GM12878 (cell line): ENCODE measurements around the gene CAMKK1. TPM values are rescaled to one million over a fixed set of nuclear protein-coding genes. Genes with fewer than 3 reads are reported as not detected.

ENCODE experiments used
- ATAC-seq: fragments of 200-7000 bp; cut with Tn5 transposase; 3 replicates; pipeline ENCODE4 v1.9.1; 2020; ENCODE audit warnings: mild to moderate bottlenecking, moderate library complexity
- BruUV-seq: library from RNA; stranded (reverse); fragments of 400-500 nt; replicated peaks from 2 replicates; lab custom pipeline; 2021; lab: Mats Ljungman, UMichigan
- CTCF ChIA-PET: fragments of 300-600 bp; sonication (Branson Sonifier 250); formaldehyde crosslinking; extraction: SDS; loops from one replicate; lab custom pipeline; 2021; ENCODE audit warnings: inconsistent platforms; lab: Yijun Ruan, JAX
- POLR2A ChIA-PET: fragments of 350-600 bp; formaldehyde crosslinking; extraction: SDS; loops from one replicate; lab custom pipeline; 2021; ENCODE audit warnings: inconsistent platforms; lab: Charles Lee
- RAD21 ChIA-PET: fragments of 300-600 bp; sonication (Branson Sonifier 250); formaldehyde crosslinking; loops from one replicate; lab custom pipeline; 2023; ENCODE audit warnings: antibody characterized with exemption; ENCODE audit not compliant: unreplicated experiment; lab: Charles Lee
- SMC1A ChIA-PET: fragments of 300-600 bp; sonication (Branson Sonifier 250); formaldehyde crosslinking; loops from one replicate; lab custom pipeline; 2023; ENCODE audit not compliant: unreplicated experiment, uncharacterized antibody; lab: Charles Lee
- DNase-seq: peaks from one replicate; pipeline ENCODE4 v3.0.0-alpha.2; 2011; ENCODE audit warnings: low read depth, low spot score
- FAIRE-seq: peaks from 3 replicates; lab custom pipeline; 2011; peaks lifted over from hg19 to GRCh38; lab: Jason Lieb, UNC
- H2AFZ ChIP-seq: 2 replicates; pipeline ENCODE4 v1.6.0; 2011; ENCODE audit warnings: low read depth, low read length, control low read depth; ENCODE audit not compliant: control insufficient read depth
- H3K27ac ChIP-seq: 2 replicates; pipeline ENCODE4 v1.5.1; 2011; ENCODE audit warnings: control low read depth; ENCODE audit not compliant: control insufficient read depth, insufficient read depth
- H3K27me3 ChIP-seq, 2 experiments: replicated peaks in 1 of 2; 2 replicates each; pipeline versions ENCODE4 v1.6.0 to v1.6.1; 2011; ENCODE audit warnings: low read length in 1 of 2; ENCODE audit not compliant: control insufficient read depth in 2 of 2, insufficient read depth in 2 of 2
- H3K36me3 ChIP-seq, 2 experiments: 2 replicates each; pipeline ENCODE4 v1.5.1; 2011; ENCODE audit warnings: low read length in 1 of 2; ENCODE audit not compliant: control insufficient read depth in 2 of 2, insufficient read depth in 2 of 2
- H3K4me1 ChIP-seq: 2 replicates; pipeline ENCODE4 v1.6.1; 2011; ENCODE audit warnings: mild to moderate bottlenecking, low read length, moderate library complexity, mixed read lengths; ENCODE audit not compliant: control insufficient read depth, insufficient read depth
- H3K4me2 ChIP-seq: 2 replicates; pipeline ENCODE4 v1.6.0; 2011; ENCODE audit warnings: control low read depth; ENCODE audit not compliant: control insufficient read depth, insufficient read depth
- H3K4me3 ChIP-seq: fragments of 200-600 bp; sonication (generic); 2 replicates; pipeline ENCODE4 v1.5.1; 2016
- H3K79me2 ChIP-seq: 2 replicates; pipeline ENCODE4 v1.6.0; 2011; ENCODE audit warnings: low read length; ENCODE audit not compliant: control insufficient read depth, insufficient read depth
- H3K9ac ChIP-seq: 2 replicates; pipeline ENCODE4 v1.8.0; 2011; ENCODE audit warnings: low read length, control low read depth, mixed read lengths; ENCODE audit not compliant: control insufficient read depth, insufficient read depth
- H3K9me3 ChIP-seq: replicated peaks from 3 replicates; pipeline ENCODE4 v1.5.1; 2011; ENCODE audit warnings: mild to moderate bottlenecking, low read length; ENCODE audit not compliant: control insufficient read depth, insufficient read depth
- H4K20me1 ChIP-seq: 2 replicates; pipeline ENCODE4 v1.6.0; 2011; ENCODE audit not compliant: control insufficient read depth, insufficient read depth
- MEF2B ChIP-seq: fragments of 450-650 bp; IDR thresholded peaks from 2 replicates; pipeline ENCODE4 v1.6.1; 2018; ENCODE audit warnings: mild to moderate bottlenecking, moderate library complexity; ENCODE audit not compliant: partially characterized antibody, poor library complexity, severe bottlenecking
- NBN ChIP-seq: fragments of 450-650 bp; IDR thresholded peaks from 2 replicates; pipeline ENCODE4 v1.6.1; 2016
- RCOR1 ChIP-seq: conservative IDR thresholded peaks from 2 replicates; pipeline ENCODE4 v1.6.1; 2012; ENCODE audit warnings: low read depth, low read length, improper control_type of control experiment
- SREBF2 ChIP-seq: IDR thresholded peaks from 2 replicates; pipeline ENCODE4 v1.6.1; 2012; ENCODE audit warnings: mild to moderate bottlenecking, low read length
- WGBS: methylation state at CpG from one replicate; pipeline ENCODE4 v1.1.6; 2016; ENCODE audit warnings: low lambda C conversion rate; ENCODE audit not compliant: insufficient replicate concordance, insufficient coverage; ENCODE audit errors: missing lambda C conversion rate; 5-methylcytosine and 5-hydroxymethylcytosine counted together
- in situ Hi-C: fragments of 300-500 bp; cut with MboI; formaldehyde crosslinking; loops from 9 replicates; pipeline ENCODE4 v1.14.3; 2018; ENCODE audit warnings: mixed read lengths
- intact Hi-C: fragments of 100-400 bp; cut with micrococcal nuclease; formaldehyde crosslinking; loops from one replicate; pipeline ENCODE4 v1.14.2; 2022; ENCODE audit not compliant: unreplicated experiment
- polyA plus RNA-seq, 11 experiments: library from polyadenylated mRNA; depleted of rRNA in 4 of 11; unstranded in 6 of 11; stranded (reverse) in 5 of 11; fragments of >200 nt; fragmentation: Nextera tagmentation in 4 of 11; fragmentation: Illumina TruSeq in 1 of 11; extraction: Ambion mirVana in 4 of 11; extraction: Trizol in 1 of 11; gene quantifications; 1 replicate in 1 of 11; 2 replicates in 10 of 11; pipeline versions ENCODE4 v1.2.1 to v1.2.3, GENCODE V29; 2011 to 2016; ENCODE audit warnings: inconsistent platforms in 2 of 11, missing spikeins in 2 of 11, low read depth in 1 of 11
- total RNA-seq, 4 experiments: library from RNA; depleted of rRNA in 3 of 4; stranded (reverse); fragments of >200 nt in 3 of 4; fragmentation: Illumina TruSeq in 1 of 4; extraction: Trizol in 1 of 4; gene quantifications; 2 replicates each; pipeline versions ENCODE4 v1.2.1 to v1.2.3, GENCODE V29; 2013 to 2021

Gene CAMKK1
- total and polyA plus RNA-seq, 10 of the 15 experiments (the other 5 are each of a cell fraction or from before 2014, with no cell fraction given), result 0.06 to 0.84 (median 0.37) TPM

DNA sequence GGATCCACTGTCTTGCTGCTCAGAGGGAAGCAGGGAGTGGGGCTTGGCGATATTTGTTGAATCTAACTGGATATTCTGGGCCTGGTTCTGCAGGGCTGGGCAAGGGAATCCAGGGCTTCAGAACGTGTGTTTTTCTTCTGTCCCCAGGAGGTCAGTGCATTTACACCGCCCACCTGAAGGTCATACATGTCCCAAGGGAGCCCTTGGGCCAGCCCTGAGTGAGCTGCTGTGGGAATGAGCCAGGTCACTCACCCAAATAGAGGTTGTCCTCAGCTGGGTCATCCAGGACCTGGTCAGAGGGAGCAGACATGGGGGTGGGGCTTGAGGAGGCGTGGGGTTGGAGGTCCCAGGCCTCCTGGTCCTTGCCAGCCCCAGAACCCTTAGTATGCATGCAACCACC lies 10.6 kb downstream of the CAMKK1 start:
- ChIA-PET SMC1A (no interaction called here), CTCF (no interaction called here), RAD21 (no interaction called here)
- no peak for FAIRE-seq
- no peak overlapping the region for H3K4me2 ChIP-seq
- H3K27me3 ChIP-seq, result no peaks in the 10 kb centered on the region
- 27% methylated on average over 4 of the region's 4 CpGs for WGBS
- H3K27ac ChIP-seq, result no peak overlapping the region
- H3K4me1 ChIP-seq, result no peaks in the 10 kb centered on the region; the same call in 1 of the 2 replicates
- intact Hi-C loops, result no loop called here
- BruUV-seq, result no TSS peak
- peak; percentile 31 for ATAC-seq
- no peaks in the 10 kb centered on the region for H3K79me2 ChIP-seq
- TF ChIP-seq MEF2B (peak; percentile 42), RCOR1 (no peak)
- TF ChIP-seq, all 136 proteins: peak for 1
- H3K9me3 ChIP-seq, result no peaks in the 10 kb centered on the region
- in situ Hi-C loops, result no loop called here
- no peak overlapping the region for H3K4me3 ChIP-seq
- DNase-seq, result no peak
- H3K36me3 ChIP-seq, result no peaks in the 10 kb centered on the region
- POLR2A ChIA-PET, result no interaction called here
- no peak overlapping the region for H3K9ac ChIP-seq
- no peak overlapping the region for H2AFZ ChIP-seq
- no peaks in the 10 kb centered on the region for H4K20me1 ChIP-seq

DNA sequence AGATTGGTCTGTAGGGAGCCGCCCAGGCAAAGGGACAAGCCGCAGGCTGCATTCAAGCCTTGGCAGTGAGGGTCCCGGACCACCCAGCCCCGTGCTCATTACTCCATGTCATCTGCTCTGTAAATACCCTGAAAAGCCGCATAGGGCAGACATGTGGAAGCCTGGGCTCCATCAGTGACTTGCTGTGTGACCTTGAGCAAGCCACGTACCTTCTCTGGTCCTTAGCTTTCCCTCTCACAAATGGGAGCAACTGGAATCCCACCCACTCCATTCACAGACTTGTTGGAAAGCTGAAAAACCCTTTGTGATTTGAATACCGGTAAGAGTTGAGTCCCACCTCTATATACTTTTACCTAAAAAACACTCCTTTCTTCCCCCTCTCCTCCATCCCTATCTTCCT lies 11.9 kb downstream of the CAMKK1 start:
- no peak overlapping the region for H3K4me2 ChIP-seq
- H3K27me3 ChIP-seq, result no peaks in the 10 kb centered on the region
- intact Hi-C loops (no loop called here), in situ Hi-C loops (no loop called here)
- BruUV-seq, result no TSS peak
- no peak overlapping the region for H3K27ac ChIP-seq
- ATAC-seq (no peak), DNase-seq (no peak), FAIRE-seq (no peak)
- TF ChIP-seq NBN (no peak), SREBF2 (no peak)
- no peaks in the 10 kb centered on the region for H3K79me2 ChIP-seq
- no peaks in the 10 kb centered on the region for H4K20me1 ChIP-seq
- no peak overlapping the region for H3K4me3 ChIP-seq
- CTCF ChIA-PET, result interaction anchor here (1.4 kb wide), 1 partner anchor 143 kb away, joined by 3 read pairs; no protein-coding TSS in a partner anchor
- no peak overlapping the region for H3K9ac ChIP-seq
- SMC1A ChIA-PET, result no interaction called here
- no peaks in the 10 kb centered on the region for H3K4me1 ChIP-seq
- WGBS, result 54% methylated on average over 7 of the region's 7 CpGs
- H3K9me3 ChIP-seq, result no peaks in the 10 kb centered on the region
- RAD21 ChIA-PET, result no interaction called here
- POLR2A ChIA-PET, result no interaction called here
- no peaks in the 10 kb centered on the region for H3K36me3 ChIP-seq
- no peak overlapping the region for H2AFZ ChIP-seq
